Nephron progenitor cell (in vitro differentiated cells): ENCODE results near the gene COQ10A.

Experiments
- DNase-seq: peaks from one replicate; pipeline ENCODE4 v3.0.0; 2021
- H3K27ac Mint-ChIP-seq: 2 replicates; pipeline ENCODE4 v1.8.0; 2021; ENCODE audit warnings: mild to moderate bottlenecking, moderate library complexity, mixed read lengths
- H3K27me3 Mint-ChIP-seq: 2 replicates; pipeline ENCODE4 v1.8.0; 2021; ENCODE audit warnings: mild to moderate bottlenecking, low read depth, mixed read lengths; ENCODE audit not compliant: poor library complexity
- H3K36me3 Mint-ChIP-seq: 2 replicates; pipeline ENCODE4 v1.8.0; 2021; ENCODE audit warnings: low read depth, mixed read lengths
- H3K4me1 Mint-ChIP-seq: 2 replicates; pipeline ENCODE4 v1.8.0; 2021; ENCODE audit warnings: mixed read lengths
- H3K4me3 Mint-ChIP-seq: 2 replicates; pipeline ENCODE4 v1.8.0; 2021; ENCODE audit warnings: mild to moderate bottlenecking, moderate library complexity, mixed read lengths
- H3K9me3 Mint-ChIP-seq: 2 replicates; pipeline ENCODE4 v1.8.0; 2021; ENCODE audit warnings: mild to moderate bottlenecking, moderate library complexity, mixed read lengths
- TF ChIP-seq, protein P1 (sequence below): fragments of 200-600 bp; sonication (generic); IDR thresholded peaks from 2 replicates; pipeline ENCODE4 v1.5.0; 2021; ENCODE audit warnings: antibody characterized with exemption

COQ10A gene

DNA sequence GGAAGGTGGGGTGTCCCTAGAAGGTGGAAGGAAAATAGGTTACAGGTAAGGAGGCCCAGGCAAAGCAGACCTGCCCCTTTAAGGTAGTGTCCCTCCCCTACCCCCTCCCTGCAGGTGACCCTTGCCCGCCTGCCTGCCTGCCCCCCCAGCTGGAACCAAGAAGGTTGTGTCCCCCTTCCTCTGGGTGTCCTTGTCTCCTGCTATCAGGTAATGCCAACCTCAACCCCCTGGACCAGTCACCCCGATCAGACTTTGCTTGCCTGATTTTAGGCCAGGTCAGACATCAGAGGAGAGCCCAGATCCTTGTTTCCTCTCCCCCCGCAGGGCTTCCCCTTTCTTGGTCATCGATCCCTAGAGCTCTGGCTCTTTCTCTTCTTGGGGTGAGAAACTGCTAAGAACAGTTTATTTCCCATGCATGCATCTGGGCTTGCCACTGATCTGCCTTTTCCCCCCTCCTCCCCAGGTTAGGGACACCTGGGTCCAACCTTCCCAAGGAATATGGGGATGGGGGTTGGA lies 36.8 kb upstream of the COQ10A start, which contains the start of gene SLC39A5:
SLC39A5 (plus strand) TSS at position 136 of the 516 bp plus-strand sequence. CDS start 1,224 bp downstream, outside the sequence.
- no peak for DNase-seq
- TF ChIP-seq, protein P1, sequence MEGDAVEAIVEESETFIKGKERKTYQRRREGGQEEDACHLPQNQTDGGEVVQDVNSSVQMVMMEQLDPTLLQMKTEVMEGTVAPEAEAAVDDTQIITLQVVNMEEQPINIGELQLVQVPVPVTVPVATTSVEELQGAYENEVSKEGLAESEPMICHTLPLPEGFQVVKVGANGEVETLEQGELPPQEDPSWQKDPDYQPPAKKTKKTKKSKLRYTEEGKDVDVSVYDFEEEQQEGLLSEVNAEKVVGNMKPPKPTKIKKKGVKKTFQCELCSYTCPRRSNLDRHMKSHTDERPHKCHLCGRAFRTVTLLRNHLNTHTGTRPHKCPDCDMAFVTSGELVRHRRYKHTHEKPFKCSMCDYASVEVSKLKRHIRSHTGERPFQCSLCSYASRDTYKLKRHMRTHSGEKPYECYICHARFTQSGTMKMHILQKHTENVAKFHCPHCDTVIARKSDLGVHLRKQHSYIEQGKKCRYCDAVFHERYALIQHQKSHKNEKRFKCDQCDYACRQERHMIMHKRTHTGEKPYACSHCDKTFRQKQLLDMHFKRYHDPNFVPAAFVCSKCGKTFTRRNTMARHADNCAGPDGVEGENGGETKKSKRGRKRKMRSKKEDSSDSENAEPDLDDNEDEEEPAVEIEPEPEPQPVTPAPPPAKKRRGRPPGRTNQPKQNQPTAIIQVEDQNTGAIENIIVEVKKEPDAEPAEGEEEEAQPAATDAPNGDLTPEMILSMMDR: no peak
- no peak within 1 kb of the TSS for H3K4me3 Mint-ChIP-seq

DNA sequence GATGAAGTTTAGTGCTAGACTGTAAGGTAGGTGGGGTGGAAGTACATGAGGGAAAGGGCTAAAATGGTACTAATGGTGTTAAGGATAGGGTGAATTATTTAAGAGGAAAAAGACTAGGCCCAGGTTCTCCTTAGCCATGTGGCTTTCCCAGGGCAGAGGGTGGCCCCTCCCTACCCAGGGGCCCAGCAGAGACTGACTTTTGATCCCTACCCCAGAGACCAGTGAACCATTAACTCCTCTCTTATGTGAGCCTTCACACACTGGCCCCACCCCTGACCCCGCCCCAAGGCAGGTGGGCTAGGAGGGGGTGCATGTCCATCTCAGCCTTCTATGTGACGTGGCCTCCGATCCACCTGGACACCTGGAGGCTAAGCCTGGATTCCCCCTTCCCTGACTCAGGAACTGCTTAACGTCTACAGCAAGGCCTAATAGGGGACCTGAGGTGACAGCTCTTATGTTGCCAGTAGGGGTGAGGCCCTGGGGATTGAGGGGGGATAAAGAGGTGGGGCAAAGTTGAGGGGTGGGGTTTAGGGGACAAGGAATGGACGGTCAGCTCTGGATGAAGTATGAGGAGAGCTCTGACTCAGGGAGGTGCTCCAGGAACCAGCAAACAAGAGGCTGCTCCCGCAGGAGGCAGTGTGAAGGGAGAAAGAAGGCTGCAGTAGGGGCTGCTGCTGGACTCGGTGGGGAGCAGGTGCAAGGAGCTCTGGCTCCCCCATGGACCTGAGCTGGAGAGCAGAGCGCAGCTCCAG lies 36.1 kb upstream of the COQ10A start:
- H3K9me3 Mint-ChIP-seq: no peaks in the 10 kb centered on the region
- DNase-seq: no peak
- H3K4me3 Mint-ChIP-seq: no peak overlapping the region
- H3K36me3 Mint-ChIP-seq: peaks cover 4% of the 10 kb centered on the region
- TF ChIP-seq, protein P1: no peak
- peaks cover 3% of the 10 kb centered on the region for H3K27me3 Mint-ChIP-seq
- H3K4me1 Mint-ChIP-seq: peaks cover 24% of the 10 kb centered on the region
- H3K27ac Mint-ChIP-seq: peak overlapping the region; percentile 51

More for the DNA sequence above, 36.8 kb upstream of the COQ10A start, which contains the start of gene SLC39A5:
- H3K4me1 Mint-ChIP-seq: peaks cover 30% of the 10 kb centered on the region
- H3K36me3 Mint-ChIP-seq: peaks cover 4% of the 10 kb centered on the region
- no peaks in the 10 kb centered on the region for H3K9me3 Mint-ChIP-seq
- H3K27ac Mint-ChIP-seq: peak within 1 kb of the TSS; percentile 51
- peaks cover 3% of the 10 kb centered on the region for H3K27me3 Mint-ChIP-seq

DNA sequence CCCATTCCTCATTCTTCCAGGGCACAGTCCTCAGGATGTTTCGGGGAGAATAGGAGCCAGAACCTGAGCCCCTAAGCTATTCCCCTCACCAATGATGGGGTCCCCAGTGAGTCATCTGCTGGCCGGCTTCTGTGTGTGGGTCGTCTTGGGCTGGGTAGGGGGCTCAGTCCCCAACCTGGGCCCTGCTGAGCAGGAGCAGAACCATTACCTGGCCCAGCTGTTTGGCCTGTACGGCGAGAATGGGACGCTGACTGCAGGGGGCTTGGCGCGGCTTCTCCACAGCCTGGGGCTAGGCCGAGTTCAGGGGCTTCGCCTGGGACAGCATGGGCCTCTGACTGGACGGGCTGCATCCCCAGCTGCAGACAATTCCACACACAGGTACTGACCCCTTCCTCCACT lies 35.6 kb upstream of the COQ10A start:
- DNase-seq: no peak
- H3K36me3 Mint-ChIP-seq: peaks cover 4% of the 10 kb centered on the region
- no peaks in the 10 kb centered on the region for H3K9me3 Mint-ChIP-seq
- H3K4me1 Mint-ChIP-seq: peaks cover 23% of the 10 kb centered on the region
- TF ChIP-seq, protein P1: no peak
- H3K27me3 Mint-ChIP-seq: peaks cover 3% of the 10 kb centered on the region
- no peak overlapping the region for H3K4me3 Mint-ChIP-seq
- H3K27ac Mint-ChIP-seq: no peak overlapping the region

DNA sequence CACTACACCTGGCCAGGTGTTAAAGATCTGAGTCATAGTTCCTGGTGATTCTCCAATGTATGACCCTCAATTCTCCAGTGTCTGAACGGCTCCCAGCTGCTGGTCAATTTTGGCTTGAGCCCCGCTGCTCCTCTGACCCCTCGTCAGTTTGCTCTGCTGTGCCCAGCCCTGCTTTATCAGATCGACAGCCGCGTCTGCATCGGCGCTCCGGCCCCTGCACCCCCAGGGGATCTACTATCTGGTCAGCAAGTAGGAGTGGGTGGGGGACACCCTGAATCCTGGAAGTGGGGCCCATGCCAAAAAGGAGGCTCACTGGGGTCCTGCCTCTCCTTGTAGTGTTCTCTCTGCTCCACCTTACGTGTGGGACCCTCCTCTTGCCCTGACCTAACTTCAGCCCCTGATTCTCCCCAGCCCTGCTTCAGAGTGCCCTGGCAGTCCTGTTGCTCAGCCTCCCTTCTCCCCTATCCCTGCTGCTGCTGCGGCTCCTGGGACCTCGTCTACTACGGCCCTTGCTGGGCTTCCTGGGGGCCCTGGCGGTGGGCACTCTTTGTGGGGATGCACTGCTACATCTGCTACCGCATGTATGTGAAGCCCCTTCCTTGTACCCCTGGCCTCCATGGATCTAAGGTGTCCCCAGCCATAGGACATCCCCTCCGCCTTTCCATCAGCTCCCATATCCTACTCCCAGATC lies 31.9 kb upstream of the COQ10A start:
- TF ChIP-seq, protein P1: no peak
- Mint-ChIP-seq H3K4me3 (no peak overlapping the region), H3K4me1 (peaks cover 29% of the 10 kb centered on the region), H3K27me3 (peaks cover 3% of the 10 kb centered on the region), H3K36me3 (peaks cover 7% of the 10 kb centered on the region), H3K9me3 (no peaks in the 10 kb centered on the region), H3K27ac (peak overlapping the region; percentile 84)
- DNase-seq: no peak

DNA sequence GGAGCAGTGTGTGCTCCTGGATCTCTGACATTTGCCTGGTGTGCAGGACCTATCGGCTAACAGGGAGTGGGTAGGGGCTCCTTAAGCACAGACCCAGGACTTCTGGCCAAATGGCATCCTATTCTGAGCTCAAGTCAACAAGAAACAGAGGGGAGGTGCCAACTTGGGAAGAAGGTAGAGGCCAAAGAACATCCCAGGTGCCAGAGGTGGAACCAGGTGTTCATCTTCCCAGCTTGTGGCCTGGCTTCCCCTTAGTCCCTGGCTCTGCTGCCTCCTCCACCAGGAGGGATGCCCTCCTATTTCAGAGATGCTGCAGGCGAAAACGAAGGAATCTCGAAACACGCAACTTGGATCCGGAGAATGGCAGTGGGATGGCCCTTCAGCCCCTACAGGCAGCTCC lies 30.7 kb upstream of the COQ10A start:
- Mint-ChIP-seq H3K27me3 (peaks cover 6% of the 10 kb centered on the region), H3K4me3 (no peak overlapping the region), H3K4me1 (peaks cover 19% of the 10 kb centered on the region), H3K27ac (no peak overlapping the region), H3K9me3 (no peaks in the 10 kb centered on the region), H3K36me3 (peaks cover 13% of the 10 kb centered on the region)
- TF ChIP-seq, protein P1: no peak
- no peak for DNase-seq
